ENCODE measurements around the gene CADPS2. TPM values are rescaled to one million over a fixed set of nuclear protein-coding genes. Genes with fewer than 3 reads are reported as not detected.

The CADPS2 gene
- total and polyA plus RNA-seq, 2 donors (not counting 3 experiments of a cell fraction or from before 2014, with no cell fraction given), result 9.5 to 22.6 TPM

DNA sequence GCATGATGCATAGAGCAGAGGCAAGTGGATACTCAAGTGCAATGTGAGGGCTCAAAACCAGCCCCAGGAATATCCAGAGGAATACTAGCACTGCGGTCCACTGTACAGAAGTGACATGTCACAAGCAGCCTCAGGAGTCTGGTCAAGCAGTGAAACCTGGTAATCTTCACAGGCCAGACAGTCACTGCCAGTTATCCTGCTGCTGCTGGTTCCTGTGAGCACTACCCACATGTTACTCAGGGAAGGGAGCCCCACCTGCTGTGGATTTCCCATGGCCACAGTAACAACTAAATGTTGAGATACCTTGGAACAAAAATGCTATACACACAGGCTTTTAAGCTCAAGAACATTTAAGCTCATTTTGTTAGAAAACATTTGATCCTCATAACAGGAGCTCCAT, 290.4 kb downstream of the CADPS2 start:
- CTCF ChIA-PET, result no interaction called here
- FAIRE-seq, result no peak
- Histone ChIP-seq H3K9me1 (replicated peaks; ENCODE audit: control insufficient read depth, extremely low read depth, insufficient read depth, low read length) (no peaks in the 10 kb centered on the region), H3K4me3 (replicated peaks in 1 of 3; ENCODE audit: insufficient read depth in 1 of 3, low read depth in 1 of 3, low read length in 3 of 3) (no peak overlapping the region), H3K4me1 (ENCODE audit: control insufficient read depth, extremely low read depth, insufficient read depth, low read length) (no peaks in the 10 kb centered on the region), H4K20me1 (replicated peaks; ENCODE audit: control insufficient read depth, extremely low read depth, insufficient read depth, low read length) (no peaks in the 10 kb centered on the region), H3K27me3 (ENCODE audit: control insufficient read depth in 2 of 2, insufficient read depth in 2 of 2, low read length in 2 of 2) (no peaks in the 10 kb centered on the region), H3K4me2 (ENCODE audit: insufficient read depth, low read length) (no peak overlapping the region), H3K79me2 (ENCODE audit: control insufficient read depth, insufficient read depth, low read length) (no peaks in the 10 kb centered on the region), H2AFZ (ENCODE audit: low read depth, low read length) (no peak overlapping the region), H3K9ac (replicated peaks; ENCODE audit: extremely low read depth, insufficient read depth, low read length) (no peak overlapping the region), H3K27ac (ENCODE audit: insufficient read depth, low read depth, low read length) (no peak overlapping the region), H3K9me3 (replicated peaks; ENCODE audit: control insufficient read depth, insufficient read depth, low read length) (no peaks in the 10 kb centered on the region), H3K36me3 (ENCODE audit: control insufficient read depth in 2 of 2, extremely low read depth in 1 of 2, insufficient read depth in 2 of 2, low read length in 2 of 2) (no peaks in the 10 kb centered on the region)
- no TSS peak for BruUV-seq (replicated peaks)
- POLR2A ChIA-PET, result no interaction called here
- no peak for DNase-seq (ENCODE audit: low read depth, low spot score)
- intact Hi-C loops (cut with micrococcal nuclease) (no loop called here), dilution Hi-C loops (cut with MboI; ENCODE audit: extremely low pct_ligation_motif_present, low sequenced_read_pairs) (no loop called here)
- no peak for TF ChIP-seq GATA2 (IDR thresholded peaks at IDR 0.05; ENCODE audit: insufficient read depth, insufficient read length, low read depth, low read length)
- TF ChIP-seq, protein P1, sequence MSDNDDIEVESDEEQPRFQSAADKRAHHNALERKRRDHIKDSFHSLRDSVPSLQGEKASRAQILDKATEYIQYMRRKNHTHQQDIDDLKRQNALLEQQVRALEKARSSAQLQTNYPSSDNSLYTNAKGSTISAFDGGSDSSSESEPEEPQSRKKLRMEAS (IDR thresholded peaks at IDR 0.05; ENCODE audit: insufficient read depth, insufficient read length), result no peak
- TF ChIP-seq, protein P2, sequence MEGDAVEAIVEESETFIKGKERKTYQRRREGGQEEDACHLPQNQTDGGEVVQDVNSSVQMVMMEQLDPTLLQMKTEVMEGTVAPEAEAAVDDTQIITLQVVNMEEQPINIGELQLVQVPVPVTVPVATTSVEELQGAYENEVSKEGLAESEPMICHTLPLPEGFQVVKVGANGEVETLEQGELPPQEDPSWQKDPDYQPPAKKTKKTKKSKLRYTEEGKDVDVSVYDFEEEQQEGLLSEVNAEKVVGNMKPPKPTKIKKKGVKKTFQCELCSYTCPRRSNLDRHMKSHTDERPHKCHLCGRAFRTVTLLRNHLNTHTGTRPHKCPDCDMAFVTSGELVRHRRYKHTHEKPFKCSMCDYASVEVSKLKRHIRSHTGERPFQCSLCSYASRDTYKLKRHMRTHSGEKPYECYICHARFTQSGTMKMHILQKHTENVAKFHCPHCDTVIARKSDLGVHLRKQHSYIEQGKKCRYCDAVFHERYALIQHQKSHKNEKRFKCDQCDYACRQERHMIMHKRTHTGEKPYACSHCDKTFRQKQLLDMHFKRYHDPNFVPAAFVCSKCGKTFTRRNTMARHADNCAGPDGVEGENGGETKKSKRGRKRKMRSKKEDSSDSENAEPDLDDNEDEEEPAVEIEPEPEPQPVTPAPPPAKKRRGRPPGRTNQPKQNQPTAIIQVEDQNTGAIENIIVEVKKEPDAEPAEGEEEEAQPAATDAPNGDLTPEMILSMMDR (IDR thresholded peaks at IDR 0.05; ENCODE audit: extremely low read depth in 1 of 2, insufficient read depth in 1 of 2, low read depth in 1 of 2, low read length in 2 of 2), result no peak
- TF ChIP-seq FOS (IDR thresholded peaks at IDR 0.05; ENCODE audit: borderline replicate concordance, insufficient read depth, low read length), result no peak
- no peak for TF ChIP-seq POLR2A (IDR thresholded peaks at IDR 0.05; ENCODE audit: low read depth, low read length)
- TF ChIP-seq JUN (IDR thresholded peaks at IDR 0.05; ENCODE audit: borderline replicate concordance, insufficient read depth, insufficient read length, low read depth), result no peak
- no peak for TF ChIP-seq MYC (IDR thresholded peaks at IDR 0.05; ENCODE audit: low read depth, low read length)
